Stimulated activated CD4-positive, alpha-beta T cell treated with anti-CD3 and anti-CD28 coated beads, TNF-alpha, amount 100 ng/mL, for 4 hours (primary cell): ENCODE data around the gene MGAT4B.
A peak's percentile ranks its signal among the peaks of the same experiment; 100 is the strongest.

Experiments used
- DNase-seq, 3 experiments: peaks; one replicate each; pipeline ENCODE4 v3.0.0-alpha.2; 2020; ENCODE audit warnings: low read depth in 3 of 3

Gene MGAT4B

GRCh38 chr5:179769796-179770195, 36.9 kb downstream of the MGAT4B start:
- DNase-seq, result no peak

- no peak for DNase-seq
Measured at GRCh38 chr5:179769271-179769670, 37.4 kb downstream of the MGAT4B start.

DNA sequence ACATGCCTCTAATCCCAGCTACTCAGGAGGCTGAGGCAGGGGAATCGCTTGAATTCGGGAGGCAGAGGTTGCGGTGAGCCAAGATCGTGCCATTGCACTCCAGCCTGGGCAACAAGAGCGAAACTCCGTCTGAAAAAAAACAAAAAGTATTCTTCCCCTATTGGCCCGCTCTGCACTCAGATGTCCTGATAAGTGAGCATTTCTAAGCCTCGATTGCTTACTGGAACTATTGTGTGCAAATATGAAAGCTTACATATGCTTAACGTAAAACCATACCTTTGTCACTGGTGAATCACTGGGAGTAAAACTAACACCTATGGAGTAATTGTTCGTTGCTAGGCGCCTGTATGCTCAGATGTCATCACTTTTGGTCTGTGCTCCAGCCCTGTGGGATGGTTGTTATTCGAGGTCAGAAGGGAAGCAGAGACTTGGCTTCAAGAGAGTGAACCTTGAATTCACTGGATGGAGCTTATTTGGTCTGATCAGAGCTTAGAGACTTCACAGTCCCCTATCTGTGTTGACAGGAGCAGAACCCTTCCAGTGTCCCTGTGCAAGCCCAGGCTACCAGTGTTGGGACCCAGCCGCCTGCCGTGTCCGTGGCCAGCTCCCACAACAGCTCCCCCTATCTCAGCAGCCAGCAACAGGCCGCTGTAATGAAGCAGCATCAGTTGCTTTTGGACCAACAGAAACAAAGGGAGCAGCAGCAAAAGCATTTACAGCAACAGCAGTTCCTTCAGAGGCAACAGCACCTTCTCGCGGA, 38.2 kb downstream of the MGAT4B start:
- no peak for DNase-seq

DNA sequence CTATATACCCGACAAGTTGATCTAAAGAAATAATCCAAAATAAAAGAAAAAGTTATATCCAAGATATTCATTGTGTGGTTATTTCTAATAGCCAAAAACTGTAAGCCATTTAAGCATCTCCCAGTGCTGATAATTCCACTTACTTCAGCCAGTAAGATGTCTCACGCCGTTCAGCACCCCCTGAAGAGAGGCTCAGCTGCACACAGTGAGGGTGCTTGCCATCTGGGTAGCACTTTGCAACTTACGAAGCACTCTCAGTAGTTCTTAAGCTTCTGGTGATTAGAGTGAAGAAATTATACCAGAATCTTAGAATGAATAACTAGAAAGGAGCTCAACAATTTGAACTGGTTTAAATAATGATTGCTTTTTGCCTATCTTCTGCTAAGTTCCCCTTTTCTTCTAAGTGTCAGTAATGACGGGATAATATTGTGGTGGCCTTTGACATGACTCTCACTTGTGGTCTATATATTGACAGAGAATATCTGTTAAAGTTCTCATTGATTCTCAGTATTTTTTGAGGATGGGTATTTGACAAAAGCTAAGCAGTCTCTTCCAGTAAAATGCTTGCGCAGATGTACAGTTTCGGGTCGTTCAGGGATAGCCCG, 39.1 kb downstream of the MGAT4B start:
- DNase-seq, result no peak

DNA sequence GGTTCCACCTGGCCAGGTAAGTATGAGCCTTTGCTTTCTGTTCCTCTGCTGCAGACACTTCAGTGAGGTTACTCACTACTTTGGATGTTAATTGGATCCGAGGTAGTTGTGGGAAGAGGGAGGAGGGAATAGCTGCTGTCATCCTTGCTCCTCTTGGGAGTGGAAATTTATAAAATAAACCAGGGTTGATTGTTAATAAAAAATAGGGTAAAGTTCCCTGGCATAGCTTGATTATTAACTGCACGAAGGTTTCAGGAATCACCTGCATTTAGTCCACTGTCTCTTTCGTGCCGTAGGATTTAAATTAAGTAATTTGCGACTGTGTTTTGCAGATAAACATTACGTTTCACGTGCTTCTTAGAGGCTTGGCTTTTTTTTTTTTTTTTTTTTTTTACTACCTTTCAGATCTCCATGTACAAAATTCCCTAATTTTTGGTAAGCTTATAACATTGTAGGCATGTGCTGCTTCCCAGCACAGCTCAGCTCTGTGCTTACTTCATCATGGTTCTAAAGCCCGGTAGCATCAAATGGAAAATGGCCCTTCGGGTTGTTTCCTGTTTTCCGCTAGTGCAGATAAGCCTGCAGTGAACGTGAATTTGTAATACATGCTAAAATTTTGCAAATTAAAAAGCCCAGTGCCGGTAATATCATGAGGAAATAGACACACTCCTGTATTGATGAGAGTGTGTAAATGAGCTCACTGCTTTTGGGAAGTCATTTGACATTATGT, 39.8 kb downstream of the MGAT4B start:
- DNase-seq, result no peak

- DNase-seq, result no peak
Measured at GRCh38 chr5:179766021-179766725, 40.5 kb downstream of the MGAT4B start.

DNA sequence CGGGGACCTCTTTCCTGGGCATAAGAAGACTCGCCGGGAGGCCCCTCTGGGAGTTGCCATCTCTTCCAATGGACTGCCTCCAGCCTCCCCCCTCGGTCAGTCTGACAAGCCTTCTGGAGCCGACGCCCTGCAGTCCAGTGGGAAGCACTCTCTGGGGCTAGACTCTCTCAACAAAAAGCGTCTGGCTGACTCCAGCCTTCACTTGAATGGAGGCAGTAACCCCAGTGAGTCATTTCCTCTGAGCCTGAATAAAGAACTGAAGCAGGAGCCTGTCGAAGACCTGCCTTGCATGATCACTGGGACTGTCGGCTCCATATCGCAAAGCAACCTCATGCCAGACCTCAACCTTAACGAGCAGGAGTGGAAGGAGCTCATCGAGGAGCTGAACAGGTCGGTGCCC, 41.3 kb downstream of the MGAT4B start:
- DNase-seq, result no peak

DNA sequence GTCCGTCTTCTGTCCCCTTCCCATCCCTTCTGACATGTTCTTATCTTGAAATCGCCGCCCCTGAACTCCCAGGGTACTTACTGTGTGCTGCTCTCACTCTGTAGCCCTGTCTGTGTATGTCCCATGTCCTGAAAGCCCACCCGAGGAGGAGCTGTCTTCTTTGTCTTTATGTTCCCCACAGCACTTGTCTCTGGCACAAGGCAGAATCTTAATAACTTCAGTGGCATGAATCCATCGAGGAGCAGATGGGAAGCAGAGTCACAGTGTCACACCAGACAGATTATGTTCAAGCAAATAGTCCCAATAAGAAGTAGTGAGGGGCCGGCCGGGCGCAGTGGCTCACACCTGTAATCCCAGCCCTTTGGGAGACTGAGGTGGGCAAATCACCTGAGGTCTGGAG, 42.6 kb downstream of the MGAT4B start:
- DNase-seq, result no peak

GRCh38 chr5:179763215-179763945, 43.3 kb downstream of the MGAT4B start:
- peak; percentile 9 to 36 (median 12) for DNase-seq

DNA sequence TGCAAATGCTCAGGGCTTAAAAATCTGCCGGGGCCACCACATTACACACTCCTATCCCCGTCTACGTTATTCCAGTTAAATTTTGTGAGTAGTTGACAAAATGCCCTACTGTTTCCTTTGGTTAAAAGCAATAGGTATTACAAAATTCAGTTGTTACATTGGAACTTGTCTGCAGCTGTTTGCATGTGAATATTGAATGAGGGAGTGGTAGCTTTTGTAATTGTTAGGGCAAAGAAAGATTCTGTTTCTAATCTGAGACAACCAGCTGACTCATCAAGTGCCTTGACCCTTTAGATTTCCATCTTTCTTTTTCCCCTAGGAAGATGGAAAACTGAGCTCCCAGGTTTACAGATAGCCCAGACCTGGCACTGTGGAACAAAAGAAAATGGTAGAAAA, 43.9 kb downstream of the MGAT4B start:
- DNase-seq, result no peak

DNA sequence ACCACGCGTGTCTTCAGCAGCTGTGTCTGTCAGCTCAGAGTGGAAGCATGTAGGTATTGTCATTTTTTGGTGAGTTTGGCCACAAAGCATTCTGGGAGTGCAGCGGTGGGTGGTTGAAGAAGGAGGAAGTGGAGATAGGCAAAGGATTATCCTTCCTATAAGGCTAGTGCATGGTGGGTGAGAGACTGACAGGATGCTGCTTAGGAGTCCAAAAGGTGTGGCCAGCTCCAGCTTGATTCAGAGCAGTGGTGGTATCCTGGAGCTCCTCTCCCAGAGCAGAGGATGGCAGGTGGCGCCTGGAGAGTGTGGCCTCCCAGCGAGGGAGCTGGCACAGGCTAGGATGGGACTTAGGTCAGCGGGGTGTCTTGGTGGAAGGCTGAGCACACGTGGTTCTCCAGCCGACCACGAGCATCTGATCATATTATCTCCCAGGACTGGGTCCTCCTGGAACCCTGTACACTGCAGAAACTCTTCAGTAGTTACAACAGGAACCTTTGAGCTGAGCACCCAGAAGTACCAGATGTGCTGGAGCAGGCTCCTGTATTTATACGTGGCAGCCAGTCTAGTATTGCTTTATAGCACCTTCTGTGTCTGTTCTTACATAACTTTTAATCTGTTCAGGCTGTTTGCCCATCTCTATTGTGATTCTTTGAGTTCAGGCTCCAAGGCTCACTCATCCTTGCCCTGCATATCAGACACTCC, 44.4 kb downstream of the MGAT4B start:
- no peak for DNase-seq

DNA sequence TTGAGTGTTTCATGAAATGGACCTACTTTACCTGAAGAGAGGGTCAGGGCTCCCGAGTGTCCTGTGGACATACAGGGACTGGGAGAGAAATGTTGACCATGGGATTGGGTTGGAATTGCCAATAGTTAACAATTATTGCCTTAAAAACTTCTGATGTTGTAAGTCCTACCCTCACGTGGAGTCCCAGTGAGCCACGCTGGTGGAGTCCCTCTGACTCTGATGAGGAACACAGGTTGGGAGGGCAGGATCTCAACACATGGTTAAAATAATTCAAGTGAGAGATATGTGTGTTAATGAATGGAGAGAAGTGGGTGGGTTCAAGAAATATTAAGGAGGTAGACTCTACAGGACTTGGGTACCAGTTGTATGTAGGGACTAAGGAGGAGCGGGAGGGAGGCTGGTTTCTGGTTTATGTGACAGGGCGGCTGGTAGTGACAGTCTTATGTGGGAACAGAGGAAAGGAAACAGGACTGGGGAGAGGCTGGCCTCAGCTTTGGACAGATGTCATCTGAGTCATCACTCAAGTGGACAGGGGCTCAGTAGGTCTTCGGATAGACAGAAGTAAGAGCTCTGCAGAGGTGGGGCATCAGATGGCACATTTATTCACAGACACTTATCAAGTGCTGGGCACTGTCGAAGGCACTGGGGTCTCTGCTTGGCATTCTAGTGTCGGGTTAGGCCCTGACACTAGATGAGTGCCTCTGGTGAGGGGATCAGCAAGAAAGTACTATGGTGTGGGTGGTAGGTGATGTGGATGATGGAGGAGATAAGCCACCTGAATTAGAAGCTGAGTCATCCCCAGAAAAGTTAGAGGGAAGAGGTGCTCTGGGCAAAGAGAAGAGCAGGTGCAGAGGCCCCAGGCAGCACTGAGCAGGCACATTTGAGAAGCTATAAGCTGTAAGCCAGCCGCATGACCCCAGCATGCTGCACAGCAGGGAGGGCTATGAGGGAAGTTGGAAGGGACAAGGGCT, 46.8 kb downstream of the MGAT4B start:
- DNase-seq, result peak; percentile 4 to 5 (median 5)

DNA sequence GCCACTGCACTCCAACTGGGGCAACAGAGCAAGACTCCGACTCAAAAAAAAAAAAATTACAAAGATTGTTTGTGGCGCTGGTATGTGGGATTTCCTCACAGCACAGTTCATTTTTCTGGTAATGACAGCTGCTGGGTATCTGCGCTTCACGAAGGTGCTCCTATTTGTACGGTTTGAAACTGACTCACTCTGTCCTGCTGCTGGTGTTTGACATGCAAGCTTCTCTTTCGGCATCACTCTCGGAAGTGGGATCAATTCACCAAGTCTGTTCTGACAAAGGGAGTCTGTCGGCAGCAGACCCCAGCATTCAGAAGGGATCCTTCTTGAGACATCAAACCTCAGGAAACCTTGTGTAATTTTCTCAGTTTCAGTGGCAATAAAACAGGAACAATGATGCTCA, 47.7 kb downstream of the MGAT4B start:
- no peak for DNase-seq

DNA sequence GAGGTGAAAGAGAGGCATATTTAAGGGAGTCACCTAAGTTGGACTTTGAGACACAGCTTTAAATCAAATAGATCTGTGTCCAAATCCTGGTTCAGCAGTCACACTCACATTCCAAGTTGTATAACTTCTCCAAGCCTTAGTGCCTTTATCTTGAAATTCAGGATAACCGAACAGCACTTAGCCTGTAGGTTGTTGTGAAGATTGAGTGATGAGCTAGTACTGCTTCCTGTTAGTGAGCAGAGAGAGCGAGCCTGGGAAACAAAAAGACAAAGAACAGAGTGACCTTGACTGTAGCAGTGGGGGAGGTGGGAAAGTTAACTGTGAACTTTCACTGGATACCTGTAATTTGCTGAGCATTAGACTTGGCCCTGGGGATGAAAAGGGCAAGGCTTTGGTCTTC, 51.6 kb downstream of the MGAT4B start:
- no peak for DNase-seq

DNA sequence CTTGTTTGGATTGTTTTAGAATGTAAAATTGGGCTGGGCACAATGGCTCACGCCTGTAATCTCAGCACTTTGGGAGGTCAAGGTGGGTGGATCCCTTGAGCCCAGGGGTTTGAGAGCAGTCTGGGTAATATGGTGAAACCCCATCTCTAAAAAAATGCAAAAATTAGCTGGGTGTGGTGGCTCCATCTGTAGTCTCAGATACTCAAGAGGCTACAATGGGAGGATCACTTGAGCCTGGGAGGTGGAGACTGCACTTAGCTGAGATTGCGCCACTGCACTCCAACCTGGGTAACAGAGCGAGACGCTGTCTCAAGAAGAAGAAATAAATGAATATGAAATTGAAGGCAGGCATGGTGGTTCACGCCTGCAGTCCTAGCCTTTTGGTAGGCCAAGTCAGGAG, 52.7 kb downstream of the MGAT4B start:
- no peak for DNase-seq

GRCh38 chr5:179749857-179750508, 56.7 kb downstream of the MGAT4B start:
- DNase-seq, result no peak

- no peak for DNase-seq
Measured at GRCh38 chr5:179747811-179748210, 58.9 kb downstream of the MGAT4B start.
